Stimulated activated CD8-positive, alpha-beta memory T cell treated with anti-CD3 and anti-CD28 coated beads, Interleukin-4, amount 100 ng/mL, for 1 hour (primary cell): ENCODE measurements around the gene PCCA.
"Not testable (repeated sequence)": the region's sequence is repeated elsewhere in the genome, so short reads cannot be mapped to it uniquely, and the experiment has no call there.

Experiments used
- DNase-seq, 2 donors: peaks; one replicate each; pipeline ENCODE4 v3.0.0-alpha.2; 2020; ENCODE audit warnings: low read depth in 2 of 2, low spot score in 1 of 2

The PCCA gene

DNA sequence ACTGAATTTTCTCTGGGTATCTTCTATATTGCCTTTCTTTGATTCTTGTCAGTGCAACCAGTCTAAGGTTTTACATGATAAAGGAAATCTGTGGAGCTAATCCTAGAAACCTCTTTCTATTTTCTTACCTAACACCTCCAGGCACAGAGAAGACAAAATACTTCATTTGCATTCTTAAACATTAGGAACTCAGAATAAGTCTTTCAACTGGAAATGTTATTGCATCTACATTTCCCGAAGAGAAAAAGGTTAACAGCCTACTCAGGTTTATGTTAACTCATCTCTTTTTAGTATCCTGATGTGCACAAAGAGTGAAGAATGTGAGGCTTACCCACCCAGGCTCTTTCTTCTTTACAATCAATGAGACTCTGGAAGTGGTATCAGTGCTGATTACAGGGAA, 106.7 kb downstream of the PCCA start:
- no peak for DNase-seq

DNA sequence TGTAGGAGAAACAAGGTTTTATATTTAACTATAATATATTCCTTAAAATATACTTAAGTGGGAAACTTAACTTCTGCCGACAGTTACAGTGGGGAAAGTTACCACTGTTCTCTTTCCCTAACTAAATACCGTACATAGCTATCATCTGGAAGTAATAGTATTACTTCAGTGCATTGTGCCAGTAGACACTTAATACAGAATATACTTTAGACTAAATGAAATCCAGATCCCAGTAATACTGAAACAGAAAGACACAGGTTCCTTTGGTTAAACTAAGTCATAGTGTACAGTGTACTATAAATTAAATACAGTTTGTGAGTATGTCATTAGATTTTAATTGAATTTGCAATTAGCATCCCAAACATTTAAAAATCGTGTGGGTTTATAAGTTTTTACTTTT, 107.5 kb downstream of the PCCA start:
- no peak for DNase-seq

DNA sequence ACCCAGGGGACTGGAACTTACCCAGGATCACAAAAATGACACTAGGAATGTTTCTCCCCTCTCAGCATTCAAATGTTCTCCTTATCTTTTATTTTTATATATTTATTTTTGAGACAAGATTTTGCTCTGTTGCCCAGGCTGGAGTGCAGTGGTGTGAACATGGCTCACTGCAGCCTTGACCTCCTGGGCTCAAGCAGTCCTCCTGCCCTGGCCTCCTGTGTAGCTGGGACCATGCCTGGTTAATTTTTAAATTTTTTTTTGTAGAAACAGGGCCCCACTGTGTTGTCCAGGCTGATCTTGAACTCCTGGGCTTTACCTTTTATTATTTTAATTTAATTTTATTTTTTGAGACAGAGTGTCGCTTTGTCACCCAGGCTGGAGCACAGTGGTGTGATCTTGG, 108.2 kb downstream of the PCCA start:
- DNase-seq = no peak

DNA sequence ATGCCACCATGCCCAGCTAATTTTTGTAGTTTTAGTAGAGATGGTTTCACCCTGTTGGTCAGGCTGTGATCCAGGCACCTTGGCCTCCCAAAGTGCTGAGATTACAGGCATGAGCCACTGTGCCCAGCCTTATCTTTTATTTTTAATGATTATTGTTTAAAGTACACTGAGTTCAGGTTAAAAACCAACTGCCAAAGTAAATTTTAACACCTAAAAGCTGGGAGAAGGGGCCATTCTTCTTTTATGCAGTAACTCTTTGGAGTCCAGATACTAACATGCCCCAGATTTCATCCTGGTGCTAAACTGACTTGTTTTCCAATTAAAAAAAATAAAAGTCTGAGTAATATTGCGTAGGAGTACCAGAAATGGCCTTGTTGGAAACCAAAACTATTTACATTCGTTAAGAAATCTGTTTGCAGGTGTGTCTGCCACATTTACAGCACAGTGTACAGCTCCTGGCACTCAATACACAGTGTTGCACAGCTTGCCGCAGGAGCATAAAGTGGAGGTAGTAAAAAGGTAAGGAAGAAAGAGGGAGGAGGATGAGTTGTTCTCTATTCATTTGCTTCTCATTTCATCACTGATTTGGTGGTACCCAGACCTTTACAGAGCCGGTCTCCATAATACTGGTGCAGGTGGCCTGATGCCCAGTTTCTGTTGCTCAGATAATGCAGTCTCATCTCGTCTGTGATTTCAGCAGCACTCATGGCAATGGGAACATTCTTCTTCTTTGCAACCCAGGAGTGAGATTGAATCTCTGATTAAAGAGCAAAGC, 108.9 kb downstream of the PCCA start:
- no peak for DNase-seq

DNA sequence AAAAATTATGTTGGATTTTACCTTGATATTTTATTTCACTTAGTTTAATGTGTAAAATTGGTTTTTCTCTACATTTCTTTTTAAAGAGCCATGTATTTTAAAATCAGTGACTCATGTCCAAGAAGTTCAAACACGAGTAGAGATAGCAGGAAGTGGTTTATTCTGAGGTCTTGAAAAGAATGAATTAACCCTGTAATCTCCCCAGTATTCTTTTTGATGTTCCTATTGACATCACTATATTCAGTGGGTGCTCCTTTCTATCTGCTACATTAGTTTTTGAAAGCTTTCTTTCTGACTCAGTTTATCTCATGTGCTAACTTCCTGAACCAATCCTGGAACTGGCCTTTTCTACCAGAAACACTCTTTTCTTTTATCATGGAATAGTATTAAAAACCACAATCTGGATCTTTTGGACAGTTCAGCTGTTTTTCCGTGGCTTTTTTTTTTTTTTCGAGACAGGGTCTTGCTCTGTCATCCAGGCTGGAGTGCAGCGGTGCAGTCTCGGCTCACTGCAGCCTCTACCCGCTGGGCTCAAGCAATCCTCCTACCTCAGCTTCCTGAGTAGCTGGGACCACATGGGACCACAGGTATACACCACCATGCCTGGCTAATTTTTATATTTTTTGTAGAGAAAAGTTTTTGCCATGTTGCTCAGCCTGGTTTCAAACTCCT, 114.9 kb downstream of the PCCA start:
- no peak for DNase-seq

GRCh38 chr13:100208002-100208401, 119.1 kb downstream of the PCCA start:
- no peak for DNase-seq

GRCh38 chr13:100208626-100209025, 119.7 kb downstream of the PCCA start:
- DNase-seq = no peak

GRCh38 chr13:100209857-100210825, 121.2 kb downstream of the PCCA start:
- DNase-seq = no peak

GRCh38 chr13:100211016-100211710, 122.3 kb downstream of the PCCA start:
- DNase-seq = no peak

- no peak for DNase-seq
Observed at GRCh38 chr13:100212904-100213553, 124.1 kb downstream of the PCCA start.

GRCh38 chr13:100213576-100213975, 124.7 kb downstream of the PCCA start:
- DNase-seq = no peak

- no peak for DNase-seq
Observed at GRCh38 chr13:100214886-100215285, 126.0 kb downstream of the PCCA start.

- DNase-seq = no peak
Observed at GRCh38 chr13:100221166-100221565, 132.3 kb downstream of the PCCA start.

- DNase-seq = not testable (repeated sequence)
Observed at GRCh38 chr13:100223966-100224530, 135.2 kb downstream of the PCCA start.

- no peak for DNase-seq
Observed at GRCh38 chr13:100229603-100230002, 140.7 kb downstream of the PCCA start.

GRCh38 chr13:100230769-100231149, 141.9 kb downstream of the PCCA start:
- DNase-seq = no peak

- no peak for DNase-seq
Observed at GRCh38 chr13:100231176-100231575, 142.3 kb downstream of the PCCA start.

DNA sequence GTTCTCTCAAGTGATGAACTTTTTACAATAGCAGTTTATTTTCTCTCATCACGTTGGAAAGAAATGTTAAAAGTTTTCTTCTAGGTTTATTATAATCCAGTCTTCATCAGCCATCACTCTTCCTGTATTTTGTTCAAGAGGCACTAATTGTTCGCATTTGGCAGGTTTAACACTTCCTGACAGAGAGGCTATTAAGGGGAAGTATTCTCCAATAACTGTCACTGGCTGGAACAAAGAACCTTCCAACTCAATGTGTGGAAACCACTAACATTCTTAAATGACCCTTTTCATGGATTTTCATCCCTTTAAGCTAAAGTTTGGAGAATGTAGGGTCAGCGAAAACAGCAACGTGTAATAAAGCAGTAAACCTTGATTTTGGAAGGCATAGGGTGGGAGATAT, 145.1 kb downstream of the PCCA start:
- no peak for DNase-seq

DNA sequence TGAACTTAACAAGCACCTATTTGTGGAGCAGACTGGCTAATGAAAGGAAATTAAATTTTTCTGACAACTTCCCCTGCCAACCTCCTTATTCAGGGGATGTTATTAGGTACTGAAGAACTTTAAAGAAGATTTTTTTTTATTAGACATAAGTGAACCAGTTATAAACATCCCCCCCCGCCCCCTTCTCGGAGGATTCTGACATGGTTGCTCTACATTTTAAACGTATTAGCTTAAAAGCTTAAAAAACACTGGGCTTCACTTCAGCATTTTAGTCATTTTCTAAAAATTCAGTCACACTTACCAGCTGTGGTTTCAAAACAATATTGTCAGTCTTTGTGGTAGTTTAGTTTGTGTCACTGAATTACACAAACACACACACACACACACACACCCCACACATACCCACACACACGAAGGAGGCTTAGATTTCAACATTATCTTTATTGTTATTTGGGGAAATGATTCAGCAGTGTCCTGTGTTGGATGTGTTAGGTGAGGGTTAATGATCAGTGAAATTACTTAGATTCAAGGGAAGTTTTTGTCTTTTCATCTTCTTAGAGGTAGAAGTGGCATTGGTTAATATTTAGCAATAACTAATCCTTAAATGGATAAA, 145.7 kb downstream of the PCCA start:
- no peak for DNase-seq
